PC-9 (cell line): ENCODE measurements around the gene SNX8. TPM values are rescaled to one million over a fixed set of nuclear protein-coding genes. Genes with fewer than 3 reads are reported as not detected.

Experiments
- BruUV-seq: library from RNA; stranded (reverse); fragments of 400-500 nt; replicated peaks from 2 replicates; lab custom pipeline; 2021; lab: Mats Ljungman, UMichigan
- CTCF ChIA-PET: fragments of 300-600 bp; sonication (Branson Sonifier 250); formaldehyde crosslinking; loops from one replicate; lab custom pipeline; 2022; ENCODE audit warnings: antibody characterized with exemption; lab: Charles Lee
- POLR2A ChIA-PET: fragments of 300-600 bp; sonication (Branson Sonifier 250); formaldehyde crosslinking; loops from one replicate; lab custom pipeline; 2022; ENCODE audit warnings: antibody characterized with exemption; ENCODE audit not compliant: unreplicated experiment; lab: Charles Lee
- DNase-seq, 2 experiments: peaks; one replicate each; pipeline versions ENCODE4 v3.0.0 to v3.0.0-alpha.2; 2015 to 2022; ENCODE audit warnings: mixed read lengths in 1 of 2
- H2AFZ ChIP-seq: fragments of 200-600 bp; sonication (generic); 2 replicates; pipeline ENCODE4 v1.8.1; 2017; ENCODE audit warnings: antibody characterized with exemption
- H3F3A ChIP-seq: fragments of 200-600 bp; sonication (generic); 2 replicates; pipeline ENCODE4 v1.8.1; 2017; ENCODE audit warnings: antibody characterized with exemption, mild to moderate bottlenecking, low read depth; ENCODE audit not compliant: insufficient read depth
- H3K27ac ChIP-seq: fragments of 200-600 bp; sonication (generic); 2 replicates; pipeline ENCODE4 v1.6.1; 2016; ENCODE audit warnings: mixed run types
- H3K27me3 ChIP-seq: fragments of 200-600 bp; sonication (generic); 2 replicates; pipeline ENCODE4 v1.6.1; 2016; ENCODE audit warnings: low read depth, mixed run types; ENCODE audit not compliant: insufficient read depth
- H3K36me3 ChIP-seq: fragments of 200-600 bp; sonication (generic); 2 replicates; pipeline ENCODE4 v1.6.1; 2016; ENCODE audit warnings: low read depth, mixed run types
- H3K4me1 ChIP-seq: fragments of 200-600 bp; sonication (generic); replicated peaks from 2 replicates; pipeline ENCODE4 v1.6.1; 2016; ENCODE audit warnings: mixed run types; ENCODE audit not compliant: insufficient read depth
- H3K4me2 ChIP-seq: fragments of 200-600 bp; sonication (generic); 2 replicates; pipeline ENCODE4 v1.6.1; 2017; ENCODE audit warnings: mixed run types
- H3K4me3 ChIP-seq: fragments of 200-600 bp; sonication (generic); 2 replicates; pipeline ENCODE4 v1.6.1; 2016; ENCODE audit warnings: mixed run types
- H3K79me2 ChIP-seq: fragments of 200-600 bp; sonication (generic); 2 replicates; pipeline ENCODE4 v1.6.1; 2017; ENCODE audit warnings: low read depth, mixed run types
- H3K9me2 ChIP-seq: fragments of 200-600 bp; sonication (generic); 2 replicates; pipeline ENCODE4 v1.8.1; 2017; ENCODE audit warnings: mild to moderate bottlenecking; ENCODE audit not compliant: insufficient read depth
- H3K9me3 ChIP-seq: fragments of 200-600 bp; sonication (generic); 2 replicates; pipeline ENCODE4 v1.8.1; 2016; ENCODE audit warnings: low read depth; ENCODE audit not compliant: insufficient read depth
- H4K20me1 ChIP-seq: fragments of 200-600 bp; sonication (generic); 2 replicates; pipeline ENCODE4 v1.8.1; 2017; ENCODE audit not compliant: insufficient read depth
- EZH2 ChIP-seq: fragments of 200-600 bp; sonication (generic); IDR thresholded peaks from 2 replicates; pipeline ENCODE4 v1.8.0; 2017; ENCODE audit warnings: antibody characterized with exemption, low read depth
- intact Hi-C: fragments of 100-400 bp; cut with micrococcal nuclease; formaldehyde crosslinking; loops from one replicate; pipeline ENCODE4 v1.10.0; 2022; ENCODE audit not compliant: unreplicated experiment
- total RNA-seq: library from RNA; stranded (reverse); gene quantifications from 2 replicates; pipeline ENCODE4 v1.2.3, GENCODE V29; 2021
- TF ChIP-seq, protein P1 (sequence below): fragments of 200-600 bp; sonication (generic); conservative IDR thresholded peaks from 2 replicates; pipeline ENCODE4 v1.6.1; 2017; ENCODE audit warnings: mixed run types, antibody characterized with exemption, mild to moderate bottlenecking, moderate library complexity

Gene SNX8
- total RNA-seq, 1 experiment from 2014 or later = 102 TPM

DNA sequence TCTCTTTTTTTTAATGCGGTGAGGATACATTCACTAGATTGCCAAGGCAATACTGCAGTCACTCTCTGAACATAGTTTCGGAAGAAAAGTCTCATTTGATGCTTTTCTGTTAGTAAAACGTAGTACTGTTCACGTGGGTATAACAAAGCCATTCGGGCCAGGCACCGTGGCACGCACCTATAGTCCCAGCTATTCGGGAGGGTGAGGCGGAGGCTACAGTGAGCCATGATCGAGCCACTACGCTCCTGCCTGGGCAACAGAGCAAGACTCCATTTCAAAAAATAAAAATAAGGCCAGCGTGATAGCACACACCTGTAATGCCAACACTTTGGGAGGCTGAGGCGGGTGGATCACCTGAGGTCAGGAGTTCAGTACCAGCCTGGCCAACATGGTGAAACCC lies 24.6 kb downstream of the SNX8 start:
- TF ChIP-seq, protein P1, sequence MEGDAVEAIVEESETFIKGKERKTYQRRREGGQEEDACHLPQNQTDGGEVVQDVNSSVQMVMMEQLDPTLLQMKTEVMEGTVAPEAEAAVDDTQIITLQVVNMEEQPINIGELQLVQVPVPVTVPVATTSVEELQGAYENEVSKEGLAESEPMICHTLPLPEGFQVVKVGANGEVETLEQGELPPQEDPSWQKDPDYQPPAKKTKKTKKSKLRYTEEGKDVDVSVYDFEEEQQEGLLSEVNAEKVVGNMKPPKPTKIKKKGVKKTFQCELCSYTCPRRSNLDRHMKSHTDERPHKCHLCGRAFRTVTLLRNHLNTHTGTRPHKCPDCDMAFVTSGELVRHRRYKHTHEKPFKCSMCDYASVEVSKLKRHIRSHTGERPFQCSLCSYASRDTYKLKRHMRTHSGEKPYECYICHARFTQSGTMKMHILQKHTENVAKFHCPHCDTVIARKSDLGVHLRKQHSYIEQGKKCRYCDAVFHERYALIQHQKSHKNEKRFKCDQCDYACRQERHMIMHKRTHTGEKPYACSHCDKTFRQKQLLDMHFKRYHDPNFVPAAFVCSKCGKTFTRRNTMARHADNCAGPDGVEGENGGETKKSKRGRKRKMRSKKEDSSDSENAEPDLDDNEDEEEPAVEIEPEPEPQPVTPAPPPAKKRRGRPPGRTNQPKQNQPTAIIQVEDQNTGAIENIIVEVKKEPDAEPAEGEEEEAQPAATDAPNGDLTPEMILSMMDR = no peak
- no peak for TF ChIP-seq EZH2

DNA sequence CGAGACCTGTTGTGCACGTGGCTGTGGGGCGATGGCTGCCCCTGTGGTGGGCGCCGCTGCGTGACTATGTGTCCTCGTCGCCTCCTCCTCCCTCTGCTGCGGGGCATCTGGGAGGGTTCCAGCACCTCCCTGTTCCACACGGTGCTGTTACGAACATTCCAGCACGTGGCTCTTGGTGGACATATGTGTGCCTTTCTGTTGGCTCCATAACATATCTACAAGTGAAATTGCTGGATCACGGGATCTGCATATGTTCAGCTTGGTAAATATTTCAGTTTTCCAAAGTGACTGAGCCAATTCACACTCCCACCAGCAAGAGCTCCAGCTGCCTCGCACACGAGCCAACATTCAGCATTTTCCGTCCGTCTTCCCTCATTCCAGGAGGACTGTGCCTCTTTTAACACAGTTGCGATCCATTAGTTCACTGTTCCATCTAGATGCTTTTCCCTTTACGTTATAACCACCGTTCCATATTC lies 25.1 kb downstream of the SNX8 start:
- Histone ChIP-seq H2AFZ (no peak overlapping the region), H3K36me3 (no peaks in the 10 kb centered on the region), H3K4me1 (no peaks in the 10 kb centered on the region), H3F3A (no peaks in the 10 kb centered on the region; the same call in 1 of the 2 replicates), H3K9me2 (no peaks in the 10 kb centered on the region), H4K20me1 (no peaks in the 10 kb centered on the region; the same call in 1 of the 2 replicates), H3K4me3 (no peak overlapping the region), H3K27me3 (no peaks in the 10 kb centered on the region), H3K27ac (no peak overlapping the region), H3K79me2 (no peaks in the 10 kb centered on the region), H3K4me2 (no peak overlapping the region), H3K9me3 (no peaks in the 10 kb centered on the region)
- CTCF ChIA-PET = no interaction called here
- POLR2A ChIA-PET = no interaction called here
- TF ChIP-seq, protein P1 = no peak
- TF ChIP-seq EZH2 = no peak
- no TSS peak for BruUV-seq
- intact Hi-C loops = no loop called here
- no peak for DNase-seq

More for the DNA sequence above, 24.6 kb downstream of the SNX8 start:
- Histone ChIP-seq H3K27ac (no peak overlapping the region), H3K79me2 (no peaks in the 10 kb centered on the region), H3K36me3 (no peaks in the 10 kb centered on the region), H4K20me1 (no peaks in the 10 kb centered on the region; the same call in 1 of the 2 replicates), H3K9me3 (no peaks in the 10 kb centered on the region), H2AFZ (no peak overlapping the region), H3K4me3 (no peak overlapping the region), H3F3A (no peaks in the 10 kb centered on the region; the same call in 1 of the 2 replicates), H3K4me2 (no peak overlapping the region), H3K27me3 (no peaks in the 10 kb centered on the region), H3K9me2 (no peaks in the 10 kb centered on the region), H3K4me1 (no peaks in the 10 kb centered on the region)
- no peak for DNase-seq
- ChIA-PET POLR2A (no interaction called here), CTCF (no interaction called here)
- BruUV-seq = no TSS peak
- intact Hi-C loops = no loop called here

DNA sequence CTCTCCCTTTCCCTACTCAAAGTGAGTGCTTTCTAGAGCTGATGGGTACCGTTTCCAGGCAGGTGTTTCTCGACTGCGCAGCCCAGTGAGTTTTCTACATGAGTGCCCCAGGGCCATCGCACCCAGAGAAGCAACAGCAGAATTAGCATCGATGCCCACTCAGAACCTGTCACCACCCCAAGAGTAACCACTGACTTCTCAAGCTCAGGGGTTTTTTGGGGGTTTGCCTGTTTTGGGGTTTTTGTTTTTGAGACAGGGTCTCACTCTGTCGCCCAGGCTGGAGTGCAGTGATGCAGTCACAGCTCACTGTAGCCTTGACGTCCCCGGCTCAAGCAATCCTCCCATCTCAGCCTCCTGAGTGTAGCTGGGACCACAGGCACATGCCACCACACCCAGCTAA lies 25.7 kb downstream of the SNX8 start:
- no peak for TF ChIP-seq EZH2
- Histone ChIP-seq H3K36me3 (no peaks in the 10 kb centered on the region), H3K4me2 (no peak overlapping the region), H3K4me1 (no peaks in the 10 kb centered on the region), H3K4me3 (no peak overlapping the region), H3K27ac (no peak overlapping the region), H3K9me2 (no peaks in the 10 kb centered on the region), H3K27me3 (no peaks in the 10 kb centered on the region), H2AFZ (no peak overlapping the region), H4K20me1 (no peaks in the 10 kb centered on the region; the same call in 1 of the 2 replicates), H3F3A (no peaks in the 10 kb centered on the region; the same call in 1 of the 2 replicates), H3K79me2 (no peaks in the 10 kb centered on the region), H3K9me3 (no peaks in the 10 kb centered on the region)
- POLR2A ChIA-PET = no interaction called here
- intact Hi-C loops = no loop called here
- no TSS peak for BruUV-seq
- CTCF ChIA-PET = no interaction called here
- DNase-seq = no peak

DNA sequence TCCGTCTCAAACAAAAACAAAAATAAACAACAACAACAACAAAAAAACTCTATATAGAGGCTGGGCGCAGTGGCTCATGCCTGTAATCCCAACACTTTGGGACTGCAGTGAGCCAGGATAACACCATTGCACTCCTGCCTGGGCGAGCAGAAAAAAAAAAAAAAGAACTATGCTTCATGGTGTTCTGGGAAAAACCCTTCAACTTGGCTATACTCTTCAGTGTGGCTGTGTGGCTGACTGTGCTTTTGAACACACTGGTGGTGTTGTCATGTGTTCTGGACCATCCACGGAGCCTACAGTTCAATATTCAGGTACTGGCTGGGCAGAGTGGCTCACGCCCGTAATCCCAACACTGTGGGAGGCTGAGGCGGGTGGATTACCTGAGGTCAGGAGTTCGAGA lies 26.5 kb downstream of the SNX8 start:
- Histone ChIP-seq H3K27ac (no peak overlapping the region), H3K9me2 (no peaks in the 10 kb centered on the region), H3K9me3 (no peaks in the 10 kb centered on the region), H3K4me2 (no peak overlapping the region), H3K79me2 (no peaks in the 10 kb centered on the region), H3F3A (no peaks in the 10 kb centered on the region; the same call in 1 of the 2 replicates), H3K27me3 (no peaks in the 10 kb centered on the region), H3K4me1 (no peaks in the 10 kb centered on the region), H2AFZ (no peak overlapping the region), H3K36me3 (no peaks in the 10 kb centered on the region), H4K20me1 (no peaks in the 10 kb centered on the region; the same call in 1 of the 2 replicates), H3K4me3 (no peak overlapping the region)
- no peak for DNase-seq
- TF ChIP-seq, protein P1 = no peak
- TF ChIP-seq EZH2 = no peak
- ChIA-PET POLR2A (no interaction called here), CTCF (no interaction called here)
- intact Hi-C loops = no loop called here
- BruUV-seq = no TSS peak
